HG03025 (cell line): ENCODE data around the gene BTAF1.
"Not testable (repeated sequence)": the region's sequence is repeated elsewhere in the genome, so short reads cannot be mapped to it uniquely, and the experiment has no call there.

ENCODE experiments used
- ATAC-seq: cut with Tn5 transposase; IDR thresholded peaks from one replicate; pipeline ENCODE4 v1.9.1; 2021; ENCODE audit warnings: mild to moderate bottlenecking, moderate library complexity; ENCODE audit not compliant: unreplicated experiment, low FRiP score

BTAF1 gene

DNA sequence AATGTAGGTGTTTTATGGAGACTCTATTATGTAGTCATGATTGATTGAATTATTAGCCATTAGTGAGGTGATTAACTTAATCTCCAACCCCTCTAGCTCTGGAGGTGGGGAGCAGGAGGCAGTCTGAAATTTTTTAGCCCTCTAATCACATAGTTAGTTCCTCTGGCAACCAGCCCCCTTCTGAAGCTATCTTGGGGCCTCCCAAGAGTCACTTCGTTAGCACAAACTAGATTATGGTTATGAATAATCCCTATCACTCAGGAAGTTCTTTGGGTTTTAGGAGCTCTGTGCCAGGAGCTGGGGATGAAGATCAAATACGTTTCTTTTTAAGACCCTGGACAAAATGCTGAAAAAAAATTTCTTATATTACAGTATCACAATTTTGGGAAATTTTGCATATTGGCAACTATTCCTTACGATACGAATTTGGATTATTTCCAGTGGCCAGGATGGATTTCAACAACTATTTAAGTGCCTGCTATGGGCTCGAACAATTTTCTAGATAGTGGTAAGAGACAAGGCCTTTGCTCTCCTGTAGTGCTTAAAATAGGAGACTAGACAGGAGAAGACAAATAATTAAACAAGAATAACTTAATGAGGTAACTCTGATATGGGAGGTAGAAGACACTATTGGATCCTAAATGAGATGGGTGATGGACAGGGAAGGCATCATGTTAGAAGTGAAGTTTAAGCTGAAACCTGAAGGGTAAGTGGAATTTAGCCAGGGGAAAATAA, 52.9 kb downstream of the BTAF1 start:
- no peak for ATAC-seq

DNA sequence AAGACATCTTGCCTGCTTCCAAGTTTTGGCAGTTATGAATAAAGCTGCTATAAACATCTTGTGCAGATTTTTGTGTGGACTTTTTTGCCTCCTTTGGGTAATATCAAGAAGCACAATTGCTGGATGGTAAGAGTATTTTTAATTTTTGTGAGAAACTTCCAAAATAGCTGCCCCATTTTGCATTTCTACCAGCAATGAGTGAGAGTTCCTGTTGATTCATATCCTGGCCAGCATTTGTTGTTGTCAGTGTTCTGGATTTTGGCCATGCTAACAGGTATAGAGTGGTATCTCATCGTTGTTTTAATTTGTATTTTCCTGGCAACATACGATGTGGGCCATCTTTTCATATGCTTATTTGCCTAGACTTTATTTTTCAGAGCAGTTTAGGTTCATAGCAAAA, 53.9 kb downstream of the BTAF1 start:
- no peak for ATAC-seq

GRCh38 chr10:91978585-91978984, 55.0 kb downstream of the BTAF1 start:
- ATAC-seq, result no peak

- no peak for ATAC-seq
Observed at GRCh38 chr10:91980319-91980718, 56.7 kb downstream of the BTAF1 start.

DNA sequence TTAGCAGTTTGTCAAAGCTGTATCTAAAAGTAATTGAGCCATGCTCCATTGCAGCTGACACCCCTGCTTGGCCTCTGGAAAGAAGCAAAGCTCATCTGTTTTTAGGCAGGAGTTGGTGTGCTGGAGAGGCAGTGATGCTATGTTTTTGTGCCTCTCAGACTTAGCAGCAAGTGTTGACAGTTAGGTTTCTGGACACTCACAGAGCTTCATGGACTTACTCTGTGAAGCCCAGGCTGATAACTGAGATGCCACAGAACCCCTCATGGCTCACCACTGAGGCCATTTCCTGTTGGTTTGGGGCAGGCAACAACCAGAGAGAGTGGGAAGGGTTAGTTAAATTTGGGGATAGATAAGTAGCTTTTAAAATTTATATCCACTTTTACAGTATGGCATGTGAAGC, 59.8 kb downstream of the BTAF1 start:
- no peak for ATAC-seq

GRCh38 chr10:91987397-91988037, 63.9 kb downstream of the BTAF1 start:
- ATAC-seq, result no peak

- no peak for ATAC-seq
Observed at GRCh38 chr10:91992031-91992430, 68.5 kb downstream of the BTAF1 start.

DNA sequence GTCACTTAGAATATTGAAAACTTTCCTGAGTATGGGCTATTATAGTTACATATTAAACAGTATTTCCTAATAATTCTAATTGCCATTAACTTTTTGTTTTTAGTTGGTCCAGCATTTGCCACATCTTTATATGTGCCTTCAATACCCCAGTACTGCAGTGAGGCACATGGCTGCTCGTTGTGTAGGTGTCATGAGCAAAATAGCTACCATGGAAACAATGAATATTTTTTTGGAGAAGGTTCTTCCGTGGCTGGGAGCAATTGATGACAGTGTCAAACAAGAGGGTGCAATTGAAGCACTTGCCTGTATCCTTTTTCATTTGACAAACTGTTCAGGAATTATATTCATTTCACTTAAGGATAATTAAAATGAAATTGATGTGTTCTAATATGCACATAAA, 72.7 kb downstream of the BTAF1 start:
- ATAC-seq, result no peak

DNA sequence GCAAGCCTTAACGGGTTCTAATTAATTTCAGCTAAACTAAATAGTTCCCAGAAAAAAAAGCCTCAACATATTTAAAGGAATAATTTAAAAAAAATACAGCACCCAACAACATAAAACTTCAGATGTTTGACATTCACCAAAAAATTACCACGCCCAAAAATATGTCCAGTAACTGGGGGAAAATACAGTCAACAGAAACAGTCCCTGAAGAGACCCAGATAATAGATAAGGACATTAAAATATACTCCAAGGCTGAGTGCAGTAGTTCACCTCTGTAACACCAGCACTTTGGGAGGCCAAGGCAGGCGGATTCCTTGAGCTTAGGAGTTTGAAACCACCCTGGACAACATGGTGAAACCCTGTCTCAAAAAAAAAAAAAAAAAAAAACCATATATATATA, 78.0 kb downstream of the BTAF1 start:
- ATAC-seq, result no peak

- ATAC-seq, result no peak
Observed at GRCh38 chr10:92001995-92002394, 78.4 kb downstream of the BTAF1 start.

DNA sequence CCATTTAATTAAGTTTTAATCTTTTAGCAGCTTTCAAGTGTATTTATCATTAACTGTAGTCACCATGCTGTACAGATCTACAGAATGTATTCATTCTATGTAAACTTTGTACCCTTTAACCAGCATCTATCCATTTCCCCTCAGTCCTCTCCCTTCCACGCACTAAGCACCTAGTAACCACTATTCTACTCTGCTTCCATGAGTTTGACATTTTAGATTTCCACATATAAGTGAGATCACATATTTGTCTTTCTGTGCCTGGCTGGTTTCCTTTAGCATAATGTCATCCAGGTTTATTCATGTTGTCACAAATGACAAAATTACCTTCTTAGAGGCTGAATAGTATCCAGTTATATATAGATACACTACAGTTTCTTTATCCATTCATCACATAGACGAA, 79.7 kb downstream of the BTAF1 start:
- no peak for ATAC-seq

- no peak for ATAC-seq
Observed at GRCh38 chr10:92005978-92006377, 82.4 kb downstream of the BTAF1 start.

GRCh38 chr10:92009445-92009844, 85.9 kb downstream of the BTAF1 start:
- no peak for ATAC-seq

GRCh38 chr10:92010047-92010735, 86.6 kb downstream of the BTAF1 start:
- ATAC-seq, result no peak

GRCh38 chr10:92011560-92012214, 88.1 kb downstream of the BTAF1 start:
- no peak for ATAC-seq

GRCh38 chr10:92014620-92015019, 91.0 kb downstream of the BTAF1 start:
- ATAC-seq, result no peak

DNA sequence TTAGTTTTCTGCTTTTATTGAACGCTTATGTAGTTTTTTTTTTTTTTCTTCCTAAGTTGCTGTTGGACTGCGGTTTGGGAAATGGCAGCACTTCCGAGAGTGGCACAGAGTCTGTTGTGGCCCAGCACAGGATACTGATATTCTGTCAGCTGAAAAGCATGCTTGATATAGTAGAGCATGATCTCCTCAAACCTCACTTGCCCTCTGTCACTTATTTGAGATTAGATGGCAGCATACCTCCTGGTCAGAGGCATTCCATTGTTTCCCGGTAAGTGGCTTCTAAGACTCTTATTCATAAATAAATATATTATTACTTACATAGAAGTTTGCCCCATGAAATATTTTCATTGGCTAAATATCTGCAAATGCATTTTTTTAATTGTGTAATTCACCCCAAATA, 101.1 kb downstream of the BTAF1 start:
- ATAC-seq, result no peak

GRCh38 chr10:92025340-92025739, 101.8 kb downstream of the BTAF1 start:
- not testable (repeated sequence) for ATAC-seq

GRCh38 chr10:92027141-92027540, 103.6 kb downstream of the BTAF1 start:
- ATAC-seq, result no peak

DNA sequence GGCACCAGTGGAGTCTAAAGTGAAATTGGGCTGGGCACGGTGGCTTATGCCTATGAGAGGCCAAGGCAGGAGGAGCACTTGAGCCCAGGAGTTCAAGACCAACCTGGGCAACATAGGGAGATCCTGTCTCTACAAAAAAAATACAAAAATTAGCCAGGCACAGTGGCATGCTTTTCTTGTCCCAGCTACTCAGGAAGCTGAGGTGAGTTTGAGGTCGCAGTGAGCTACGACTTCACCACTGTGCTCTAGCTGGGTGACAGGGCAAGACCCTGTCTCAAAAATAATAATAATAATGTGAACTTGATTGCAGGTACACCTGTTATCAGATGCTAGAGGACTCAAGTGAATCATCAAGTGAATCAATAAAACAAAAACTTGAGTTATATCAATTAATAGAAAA, 108.0 kb downstream of the BTAF1 start:
- ATAC-seq, result no peak

- not testable (repeated sequence) for ATAC-seq
Observed at GRCh38 chr10:92033070-92033469, 109.5 kb downstream of the BTAF1 start.
